ENCODE measurements around the gene TBXAS1. TPM values are rescaled to one million over a fixed set of nuclear protein-coding genes. Genes with fewer than 3 reads are reported as not detected.

Gene TBXAS1
- total and polyA plus RNA-seq, 2 donors from 2014 or later, result 14.2 to 33.6 TPM

- intact Hi-C loops (cut with DNase I), result no loop called here
- no peak for DNase-seq
- Histone ChIP-seq H3K27me3 (ENCODE audit: control insufficient read depth, insufficient read depth, low read length) (no peaks in the 10 kb centered on the region), H3K27ac (ENCODE audit: low read depth in 2 of 2, low read length in 2 of 2) (no peak overlapping the region), H3K36me3 (ENCODE audit: control insufficient read depth in 2 of 3, insufficient read depth in 3 of 3, low read length in 3 of 3) (peaks cover 0 to 4% (median 0%) of the 10 kb centered on the region in 3 donors), H3K4me3 (ENCODE audit: low read length in 3 of 3) (no peak overlapping the region), H3K4me1 (ENCODE audit: control insufficient read depth in 2 of 3, insufficient read depth in 2 of 3, low read depth in 1 of 3, low read length in 3 of 3) (peaks cover 0 to 20% (median 6%) of the 10 kb centered on the region in 3 donors), H3K9ac (ENCODE audit: low read length in 3 of 3) (no peak overlapping the region), H3K9me3 (ENCODE audit: control insufficient read depth in 2 of 3, insufficient read depth in 1 of 3, low read length in 3 of 3) (no peaks in the 10 kb centered on the region)
- no peak for TF ChIP-seq CTCF (IDR thresholded peaks at IDR 0.05; ENCODE audit: borderline replicate concordance, extremely low read depth, insufficient read depth)
- no peak for FAIRE-seq
These were observed 229.5 kb downstream of the TBXAS1 start for GRCh38 chr7:140058517-140058916.

GRCh38 chr7:140059273-140060242, 230.5 kb downstream of the TBXAS1 start:
- Histone ChIP-seq H3K9me3 (ENCODE audit: control insufficient read depth in 2 of 3, insufficient read depth in 1 of 3, low read length in 3 of 3) (no peaks in the 10 kb centered on the region), H3K36me3 (ENCODE audit: control insufficient read depth in 2 of 3, insufficient read depth in 3 of 3, low read length in 3 of 3) (peaks cover 0 to 4% (median 0%) of the 10 kb centered on the region in 3 donors), H3K9ac (ENCODE audit: low read length in 3 of 3) (no peak overlapping the region), H3K4me3 (ENCODE audit: low read length in 3 of 3) (no peak overlapping the region), H3K27ac (ENCODE audit: low read depth in 2 of 2, low read length in 2 of 2) (no peak overlapping the region), H3K27me3 (ENCODE audit: control insufficient read depth, insufficient read depth, low read length) (no peaks in the 10 kb centered on the region), H3K4me1 (ENCODE audit: control insufficient read depth in 2 of 3, insufficient read depth in 2 of 3, low read depth in 1 of 3, low read length in 3 of 3) (peaks cover 0 to 20% (median 6%) of the 10 kb centered on the region in 3 donors)
- intact Hi-C loops (cut with DNase I), result no loop called here
- no peak for FAIRE-seq
- no peak for TF ChIP-seq CTCF (IDR thresholded peaks at IDR 0.05; ENCODE audit: borderline replicate concordance, extremely low read depth, insufficient read depth)
- no peak for DNase-seq

GRCh38 chr7:140060243-140060630, 231.2 kb downstream of the TBXAS1 start:
- FAIRE-seq (no peak), DNase-seq (no peak)
- Histone ChIP-seq H3K27me3 (ENCODE audit: control insufficient read depth, insufficient read depth, low read length) (no peaks in the 10 kb centered on the region), H3K9ac (ENCODE audit: low read length in 3 of 3) (no peak overlapping the region), H3K4me3 (ENCODE audit: low read length in 3 of 3) (no peak overlapping the region), H3K9me3 (ENCODE audit: control insufficient read depth in 2 of 3, insufficient read depth in 1 of 3, low read length in 3 of 3) (no peaks in the 10 kb centered on the region), H3K4me1 (ENCODE audit: control insufficient read depth in 2 of 3, insufficient read depth in 2 of 3, low read depth in 1 of 3, low read length in 3 of 3) (peaks cover 0 to 20% (median 6%) of the 10 kb centered on the region in 3 donors), H3K36me3 (ENCODE audit: control insufficient read depth in 2 of 3, insufficient read depth in 3 of 3, low read length in 3 of 3) (peaks cover 0 to 4% (median 0%) of the 10 kb centered on the region in 3 donors), H3K27ac (ENCODE audit: low read depth in 2 of 2, low read length in 2 of 2) (peak overlapping the region in 1 of 2 donors; percentile 3)
- no peak for TF ChIP-seq CTCF (IDR thresholded peaks at IDR 0.05; ENCODE audit: borderline replicate concordance, extremely low read depth, insufficient read depth)
- intact Hi-C loops (cut with DNase I), result no loop called here

All from kidney (tissue), 14 donors.